Measurements from ENCODE around the gene ELAVL4.

The ELAVL4 gene

GRCh38 chr1:50108497-50109059 is at the start of gene ELAVL4:
Gene ELAVL4 (plus strand): TSS chr1:50108920. CDS start chr1:50109190, 270 bp downstream.
- no peak for TF ChIP-seq CTCF (IDR thresholded peaks at IDR 0.05)

DNA sequence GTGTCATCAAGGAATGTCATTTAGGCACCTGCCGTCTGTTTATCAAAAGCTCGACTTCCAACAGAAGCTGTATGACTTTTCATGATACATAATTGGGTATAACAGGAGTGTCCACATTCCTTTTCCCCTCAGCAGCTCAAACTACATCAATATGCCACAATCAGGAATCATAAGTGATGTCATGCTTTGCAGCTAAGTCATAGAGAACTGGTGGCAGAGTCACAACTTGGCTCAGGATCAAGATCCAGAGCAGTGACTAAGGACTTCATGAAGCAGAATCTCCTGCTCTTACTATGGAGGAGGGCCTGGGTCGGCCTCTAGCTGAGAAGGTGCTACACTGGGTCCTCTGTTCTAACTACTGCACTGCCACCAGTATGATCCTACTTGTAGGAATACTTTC is 48.4 kb upstream of the ELAVL4 start:
- TF ChIP-seq CTCF (IDR thresholded peaks at IDR 0.05): no peak

GRCh38 chr1:50066806-50067205 is 41.9 kb upstream of the ELAVL4 start:
- no peak for TF ChIP-seq CTCF (IDR thresholded peaks at IDR 0.05)

DNA sequence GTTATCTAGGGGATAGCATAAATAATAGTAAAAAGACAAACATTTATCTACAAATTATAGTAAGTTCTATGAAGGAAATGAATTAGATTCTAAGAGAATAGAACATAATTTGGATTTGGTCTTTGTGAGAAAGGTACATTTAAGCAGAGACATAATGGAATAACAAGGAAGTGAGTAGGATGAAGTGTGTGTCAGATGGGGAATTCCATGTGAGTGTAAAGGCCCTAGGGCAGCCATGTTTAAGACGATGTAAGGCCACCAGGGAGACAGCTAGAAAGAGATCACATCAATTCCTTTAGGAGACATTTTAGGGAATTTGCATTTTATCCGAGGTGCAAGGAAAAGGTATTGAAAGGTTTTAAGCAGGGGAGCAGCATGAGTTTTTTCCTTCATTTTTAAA is 33.8 kb upstream of the ELAVL4 start:
- no peak for TF ChIP-seq CTCF (IDR thresholded peaks at IDR 0.05)

GRCh38 chr1:50077273-50077672 is 31.4 kb upstream of the ELAVL4 start:
- TF ChIP-seq CTCF (IDR thresholded peaks at IDR 0.05): no peak

- peak; percentile 63 for TF ChIP-seq CTCF (IDR thresholded peaks at IDR 0.05)
Observed at GRCh38 chr1:50080904-50081586, 27.7 kb upstream of the ELAVL4 start.

GRCh38 chr1:50084389-50084788 is 24.3 kb upstream of the ELAVL4 start:
- TF ChIP-seq CTCF (IDR thresholded peaks at IDR 0.05): no peak
